Keratinocyte (primary cell): ENCODE results near the gene SYT9.

Experiments
- CTCF ChIP-seq, 3 experiments: IDR thresholded peaks in 1 of 3; conservative IDR thresholded peaks in 1 of 3; optimal IDR thresholded peaks in 1 of 3; 2 replicates in 2 of 3; 3 replicates in 1 of 3; pipeline versions ENCODE3 to v1.5.1; 2011; ENCODE audit warnings: low read length in 3 of 3, mild to moderate bottlenecking in 3 of 3, moderate library complexity in 2 of 3, control low read depth in 1 of 3, inconsistent platforms in 1 of 3; ENCODE audit not compliant: insufficient read depth in 2 of 3; ENCODE audit errors: extremely low read depth in 1 of 3
- EZH2 ChIP-seq: IDR thresholded peaks from one replicate; pipeline ENCODE4 v1.6.1; 2012; ENCODE audit warnings: inconsistent platforms, mild to moderate bottlenecking, low read length, moderate library complexity

- TF ChIP-seq CTCF (optimal IDR thresholded peaks at IDR 0.05 in 1 of 3, IDR thresholded peaks at IDR 0.05 in 1 of 3, conservative IDR thresholded peaks at IDR 0.05 in 1 of 3; ENCODE audit: extremely low read depth in 1 of 3, insufficient read depth in 2 of 3, low read length in 3 of 3): no peak
- TF ChIP-seq EZH2: no peak
These were observed 167.2 kb downstream of the SYT9 start for GRCh38 chr11:7418906-7419305.
